H4 (cell line): Measurements from ENCODE around the gene UQCC3. TPM values are rescaled to one million over a fixed set of nuclear protein-coding genes. Genes with fewer than 3 reads are reported as not detected.
A peak's percentile ranks its signal among the peaks of the same experiment; 100 is the strongest.
"Not testable (repeated sequence)": the region's sequence is repeated elsewhere in the genome, so short reads cannot be mapped to it uniquely, and the experiment has no call there.

Experiments used
- DNase-seq: peaks from one replicate; pipeline ENCODE4 v3.0.0-alpha.2; 2015; ENCODE audit warnings: low spot score
- total RNA-seq: library from RNA; depleted of rRNA; stranded (reverse); fragments of >200 nt; shearing (Covaris generic); gene quantifications from 2 replicates; pipeline ENCODE4 v1.2.3, GENCODE V29; 2014

UQCC3 gene
- total RNA-seq, 1 experiment from 2014 or later, result 9.1 TPM

GRCh38 chr11:62665599-62666258 is 5.7 kb upstream of the UQCC3 start:
- DNase-seq, result peak; percentile 48

- no peak for DNase-seq
Observed at GRCh38 chr11:62666259-62666926, 5.1 kb upstream of the UQCC3 start.

GRCh38 chr11:62667460-62667859 is 4.0 kb upstream of the UQCC3 start:
- no peak for DNase-seq

- no peak for DNase-seq
Observed at GRCh38 chr11:62669420-62670161, 1.9 kb upstream of the UQCC3 start.

- DNase-seq, result no peak
Observed at GRCh38 chr11:62671236-62671607, 251 bp upstream of the UQCC3 start.

- no peak for DNase-seq
Observed at GRCh38 chr11:62673196-62673525, 1.7 kb downstream of the UQCC3 start.

GRCh38 chr11:62675415-62675814 is 3.9 kb downstream of the UQCC3 start:
- not testable (repeated sequence) for DNase-seq

- DNase-seq, result no peak
Observed at GRCh38 chr11:62676698-62677097, 5.2 kb downstream of the UQCC3 start.

GRCh38 chr11:62677156-62677555 is 5.7 kb downstream of the UQCC3 start:
- DNase-seq, result no peak

- DNase-seq, result no peak
Observed at GRCh38 chr11:62677714-62678113, 6.2 kb downstream of the UQCC3 start.

GRCh38 chr11:62678433-62678769 is 6.9 kb downstream of the UQCC3 start:
- no peak for DNase-seq

GRCh38 chr11:62678770-62679696 is 7.6 kb downstream of the UQCC3 start, which contains the start of gene UBXN1:
Gene UBXN1 (minus strand): TSS chr11:62679073. CDS start chr11:62678923, 150 bp downstream.
- peak; percentile 82 for DNase-seq

GRCh38 chr11:62680825-62681240 is 9.4 kb downstream of the UQCC3 start:
- DNase-seq, result peak; percentile 62

- no peak for DNase-seq
Observed at GRCh38 chr11:62682518-62682917, 11.0 kb downstream of the UQCC3 start.

- DNase-seq, result no peak
Observed at GRCh38 chr11:62687508-62688396, 16.3 kb downstream of the UQCC3 start.

GRCh38 chr11:62688491-62688890 is 17.0 kb downstream of the UQCC3 start:
- DNase-seq, result no peak

GRCh38 chr11:62689421-62690183 is 18.1 kb downstream of the UQCC3 start, which contains the start of gene LRRN4CL:
Gene LRRN4CL (minus strand): TSS chr11:62689530. CDS start chr11:62688508, 1,022 bp downstream.
- DNase-seq, result no peak

GRCh38 chr11:62693624-62694023 is 22.2 kb downstream of the UQCC3 start:
- not testable (repeated sequence) for DNase-seq

- DNase-seq, result peak; percentile 70
Observed at GRCh38 chr11:62694455-62695167, 23.1 kb downstream of the UQCC3 start.
